Activated B cell treated with CpG ODN at 0.5 μM for 24 hours (primary cell): ENCODE data around the gene SLC16A1. TPM values are rescaled to one million over a fixed set of nuclear protein-coding genes. Genes with fewer than 3 reads are reported as not detected.

Source experiments
- ATAC-seq: fragments of 200-7000 bp; cut with Tn5 transposase; one replicate; pipeline ENCODE4 v1.10.0; 2021; ENCODE audit warnings: low read depth, mild to moderate bottlenecking, moderate library complexity
- CTCF ChIA-PET: fragments of 350-600 bp; sonication (Branson Sonifier 250); formaldehyde crosslinking; loops from one replicate; lab custom pipeline; 2021; ENCODE audit warnings: antibody characterized with exemption; lab: Charles Lee
- POLR2A ChIA-PET: fragments of 350-600 bp; sonication (Branson Sonifier 250); formaldehyde crosslinking; loops from one replicate; lab custom pipeline; 2021; ENCODE audit warnings: antibody characterized with exemption; lab: Charles Lee
- DNase-seq: peaks from one replicate; pipeline ENCODE4 v3.0.0; 2022
- H3K27ac Mint-ChIP-seq: one replicate; pipeline ENCODE4 v1.8.0; 2020; ENCODE audit warnings: mixed read lengths
- H3K27me3 Mint-ChIP-seq: one replicate; pipeline ENCODE4 v1.8.0; 2021; ENCODE audit warnings: mixed read lengths
- H3K36me3 Mint-ChIP-seq: one replicate; pipeline ENCODE4 v1.8.0; 2021; ENCODE audit warnings: low read depth, mixed read lengths
- H3K4me1 Mint-ChIP-seq: one replicate; pipeline ENCODE4 v1.8.0; 2021; ENCODE audit warnings: mixed read lengths
- H3K4me3 Mint-ChIP-seq: one replicate; pipeline ENCODE4 v1.8.0; 2020; ENCODE audit warnings: mild to moderate bottlenecking, mixed read lengths
- H3K9me3 Mint-ChIP-seq: one replicate; pipeline ENCODE4 v1.8.0; 2020; ENCODE audit warnings: mixed read lengths
- intact Hi-C: fragments of 100-400 bp; cut with micrococcal nuclease; formaldehyde crosslinking; loops from one replicate; pipeline ENCODE4 v1.15.1; 2024
- total RNA-seq: library from RNA; stranded (reverse); gene quantifications from 2 replicates; pipeline ENCODE4 v1.2.3, GENCODE V29; 2022
- TF ChIP-seq, protein P1 (sequence below): fragments of 200-600 bp; IDR thresholded peaks from one replicate; pipeline ENCODE4 v1.8.0; 2022; ENCODE audit warnings: antibody characterized with exemption, mild to moderate bottlenecking

The SLC16A1 gene
- total RNA-seq, 1 donor from 2014 or later = 17.9 TPM

DNA sequence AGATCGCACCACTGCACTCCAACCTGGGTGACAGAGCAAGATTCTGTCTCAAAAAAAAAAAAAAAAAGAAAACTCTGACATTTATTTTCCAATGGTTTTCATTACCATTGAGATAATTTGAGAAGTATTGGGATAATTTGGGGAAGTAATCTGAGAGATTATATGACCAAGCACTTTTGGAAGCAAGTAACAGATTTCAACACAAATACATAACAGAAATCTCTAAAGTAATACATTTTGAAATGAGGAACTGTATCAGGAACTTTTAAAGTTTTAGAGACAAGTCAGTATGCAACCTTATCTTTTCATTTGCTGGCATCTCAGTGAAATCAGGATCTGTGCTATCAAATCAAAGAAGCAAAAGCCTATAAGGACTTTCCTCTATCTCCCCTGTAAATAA lies 25.4 kb upstream of the SLC16A1 start:
- TF ChIP-seq, protein P1, sequence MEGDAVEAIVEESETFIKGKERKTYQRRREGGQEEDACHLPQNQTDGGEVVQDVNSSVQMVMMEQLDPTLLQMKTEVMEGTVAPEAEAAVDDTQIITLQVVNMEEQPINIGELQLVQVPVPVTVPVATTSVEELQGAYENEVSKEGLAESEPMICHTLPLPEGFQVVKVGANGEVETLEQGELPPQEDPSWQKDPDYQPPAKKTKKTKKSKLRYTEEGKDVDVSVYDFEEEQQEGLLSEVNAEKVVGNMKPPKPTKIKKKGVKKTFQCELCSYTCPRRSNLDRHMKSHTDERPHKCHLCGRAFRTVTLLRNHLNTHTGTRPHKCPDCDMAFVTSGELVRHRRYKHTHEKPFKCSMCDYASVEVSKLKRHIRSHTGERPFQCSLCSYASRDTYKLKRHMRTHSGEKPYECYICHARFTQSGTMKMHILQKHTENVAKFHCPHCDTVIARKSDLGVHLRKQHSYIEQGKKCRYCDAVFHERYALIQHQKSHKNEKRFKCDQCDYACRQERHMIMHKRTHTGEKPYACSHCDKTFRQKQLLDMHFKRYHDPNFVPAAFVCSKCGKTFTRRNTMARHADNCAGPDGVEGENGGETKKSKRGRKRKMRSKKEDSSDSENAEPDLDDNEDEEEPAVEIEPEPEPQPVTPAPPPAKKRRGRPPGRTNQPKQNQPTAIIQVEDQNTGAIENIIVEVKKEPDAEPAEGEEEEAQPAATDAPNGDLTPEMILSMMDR = no peak
- DNase-seq (no peak), ATAC-seq (no peak)
- CTCF ChIA-PET = interaction anchor here (0.7 kb wide), 1 partner anchor 297 kb away, joined by 3 read pairs; no protein-coding TSS in a partner anchor
- peaks cover 21% of the 10 kb centered on the region for H3K4me1 Mint-ChIP-seq
- no peaks in the 10 kb centered on the region for H3K27me3 Mint-ChIP-seq
- no peaks in the 10 kb centered on the region for H3K36me3 Mint-ChIP-seq
- intact Hi-C loops = no loop called here
- H3K4me3 Mint-ChIP-seq = no peak overlapping the region
- no peak overlapping the region for H3K27ac Mint-ChIP-seq
- POLR2A ChIA-PET = no interaction called here
- H3K9me3 Mint-ChIP-seq = no peaks in the 10 kb centered on the region

DNA sequence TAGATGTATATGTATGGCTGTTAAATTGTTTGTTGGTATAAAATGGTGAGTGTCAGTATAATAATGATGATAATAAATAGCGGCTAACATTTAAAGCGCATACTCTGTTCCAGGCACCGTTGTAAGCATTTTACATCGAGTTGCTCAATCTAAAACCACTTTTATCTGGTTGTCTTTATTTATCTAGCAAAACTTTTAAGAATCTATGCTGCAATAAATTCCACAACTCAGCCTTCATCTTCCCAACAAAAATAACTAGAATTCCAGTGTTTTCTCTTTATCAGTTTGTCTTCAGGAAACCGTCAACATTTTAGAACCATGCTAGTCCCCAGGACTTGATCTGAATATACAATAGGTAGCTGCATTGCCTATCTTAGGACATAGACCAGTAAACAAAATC lies 19.3 kb upstream of the SLC16A1 start:
- H3K4me3 Mint-ChIP-seq = no peak overlapping the region
- DNase-seq (no peak), ATAC-seq (no peak)
- no peaks in the 10 kb centered on the region for H3K4me1 Mint-ChIP-seq
- no peak overlapping the region for H3K27ac Mint-ChIP-seq
- H3K36me3 Mint-ChIP-seq = peaks cover 13% of the 10 kb centered on the region
- H3K27me3 Mint-ChIP-seq = no peaks in the 10 kb centered on the region
- intact Hi-C loops = no loop called here
- H3K9me3 Mint-ChIP-seq = no peaks in the 10 kb centered on the region
- TF ChIP-seq, protein P1 = no peak
- ChIA-PET CTCF (no interaction called here), POLR2A (no interaction called here)

DNA sequence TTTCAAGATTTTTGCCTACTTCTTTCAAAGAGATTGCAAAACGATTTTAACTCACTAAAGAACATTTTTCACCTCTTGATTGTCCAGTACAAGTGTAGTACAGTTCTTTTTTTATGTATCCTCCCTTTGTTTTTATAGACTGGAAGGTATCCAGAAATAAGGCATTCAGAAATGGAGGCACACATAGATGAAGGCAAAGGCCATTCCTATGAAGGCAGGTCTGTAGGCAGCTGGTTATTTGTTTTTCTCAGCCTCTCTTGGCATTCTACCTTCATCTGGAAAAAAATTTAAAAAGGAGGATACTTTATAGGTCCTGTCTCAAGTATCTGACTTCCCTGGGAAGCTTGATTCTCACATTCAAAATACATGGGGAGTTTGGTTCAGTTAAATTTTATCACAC lies 18.6 kb upstream of the SLC16A1 start:
- intact Hi-C loops = no loop called here
- CTCF ChIA-PET = no interaction called here
- TF ChIP-seq, protein P1 = no peak
- H3K27ac Mint-ChIP-seq = no peak overlapping the region
- ATAC-seq (no peak), DNase-seq (no peak)
- no peaks in the 10 kb centered on the region for H3K27me3 Mint-ChIP-seq
- POLR2A ChIA-PET = no interaction called here
- H3K36me3 Mint-ChIP-seq = peaks cover 17% of the 10 kb centered on the region
- no peaks in the 10 kb centered on the region for H3K9me3 Mint-ChIP-seq
- no peaks in the 10 kb centered on the region for H3K4me1 Mint-ChIP-seq
- H3K4me3 Mint-ChIP-seq = no peak overlapping the region

DNA sequence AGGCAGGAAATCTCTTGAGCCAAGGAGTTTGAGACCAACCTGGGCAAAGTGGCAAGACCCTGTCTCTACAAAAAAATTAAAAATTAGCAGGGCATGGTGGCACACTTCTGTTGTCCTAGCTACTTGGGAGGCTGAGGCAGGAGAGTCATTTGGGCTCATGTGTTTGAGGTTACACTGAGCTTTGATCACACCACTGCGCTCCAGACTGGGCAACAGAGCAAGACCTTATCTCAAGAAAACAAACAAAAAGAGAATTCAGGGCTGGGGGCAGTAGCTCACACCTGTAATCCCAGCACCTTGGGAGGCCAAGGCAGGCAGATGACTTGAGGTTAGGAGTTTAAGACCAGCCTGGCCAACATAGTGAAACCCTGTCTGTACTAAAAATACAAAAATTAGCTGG lies 17.8 kb upstream of the SLC16A1 start:
- TF ChIP-seq, protein P1 = no peak
- H3K9me3 Mint-ChIP-seq = no peaks in the 10 kb centered on the region
- no peaks in the 10 kb centered on the region for H3K27me3 Mint-ChIP-seq
- ATAC-seq (no peak), DNase-seq (no peak)
- no peak overlapping the region for H3K27ac Mint-ChIP-seq
- POLR2A ChIA-PET = no interaction called here
- intact Hi-C loops = no loop called here
- no peaks in the 10 kb centered on the region for H3K4me1 Mint-ChIP-seq
- H3K36me3 Mint-ChIP-seq = peaks cover 23% of the 10 kb centered on the region
- CTCF ChIA-PET = no interaction called here
- no peak overlapping the region for H3K4me3 Mint-ChIP-seq

DNA sequence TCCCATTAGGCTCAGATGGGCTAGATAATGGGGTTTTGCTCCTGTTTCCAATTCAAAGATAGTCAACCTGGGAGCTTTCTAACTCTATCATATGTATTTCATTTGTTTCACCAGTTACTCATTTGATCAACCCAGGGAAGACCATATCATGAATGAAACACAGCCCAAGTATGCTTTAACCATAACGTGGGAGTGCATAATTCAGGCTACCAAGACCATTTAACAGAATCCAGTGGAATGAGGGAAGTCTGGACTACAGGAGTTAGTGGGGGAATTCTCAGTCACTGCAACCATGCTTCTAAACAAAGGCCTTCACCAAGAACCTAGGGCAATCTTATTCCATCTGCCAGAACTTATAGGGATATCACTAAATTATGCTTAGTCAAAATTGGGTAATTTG lies 15.0 kb upstream of the SLC16A1 start:
- no peaks in the 10 kb centered on the region for H3K4me1 Mint-ChIP-seq
- peaks cover 40% of the 10 kb centered on the region for H3K36me3 Mint-ChIP-seq
- H3K27ac Mint-ChIP-seq = no peak overlapping the region
- ChIA-PET POLR2A (no interaction called here), CTCF (no interaction called here)
- DNase-seq (no peak), ATAC-seq (no peak)
- H3K9me3 Mint-ChIP-seq = no peaks in the 10 kb centered on the region
- H3K27me3 Mint-ChIP-seq = no peaks in the 10 kb centered on the region
- H3K4me3 Mint-ChIP-seq = no peak overlapping the region
- intact Hi-C loops = no loop called here
- TF ChIP-seq, protein P1 = no peak
